Kidney (tissue), 14 donors: ENCODE measurements around the gene PDC. TPM values are rescaled to one million over a fixed set of nuclear protein-coding genes. Genes with fewer than 3 reads are reported as not detected.
A peak's percentile ranks its signal among the peaks of the same experiment; 100 is the strongest.

Experiments used
- DNase-seq, 5 donors: peaks; one replicate each; pipeline ENCODE4 v3.0.0-alpha.2; 2013 to 2020
- FAIRE-seq: peaks from 2 replicates; lab custom pipeline; 2012; peaks lifted over from hg19 to GRCh38; lab: Jason Lieb, UNC
- H3K27ac ChIP-seq, 2 donors: one replicate each; pipeline ENCODE4 v1.7.0; 2013; ENCODE audit warnings: low read depth in 2 of 2, low read length in 2 of 2, inconsistent platforms in 1 of 2
- H3K27me3 ChIP-seq: one replicate; pipeline ENCODE4 v1.7.1; 2013; ENCODE audit warnings: low read length, inconsistent platforms; ENCODE audit not compliant: control insufficient read depth, insufficient read depth
- H3K36me3 ChIP-seq, 3 donors: one replicate each; pipeline versions ENCODE4 v1.7.0 to v1.7.1; 2013; ENCODE audit warnings: low read length in 3 of 3, control low read depth in 1 of 3, inconsistent platforms in 1 of 3; ENCODE audit not compliant: insufficient read depth in 3 of 3, control insufficient read depth in 2 of 3
- H3K4me1 ChIP-seq, 3 donors: one replicate each; pipeline versions ENCODE4 v1.7.0 to v1.7.1; 2013; ENCODE audit warnings: low read length in 3 of 3, inconsistent platforms in 1 of 3, low read depth in 1 of 3; ENCODE audit not compliant: control insufficient read depth in 2 of 3, insufficient read depth in 2 of 3
- H3K4me3 ChIP-seq, 3 donors: one replicate each; pipeline versions ENCODE4 v1.7.0 to v1.8.1; 2013; ENCODE audit warnings: low read length in 3 of 3, control low read depth in 1 of 3, inconsistent platforms in 1 of 3
- H3K9ac ChIP-seq, 3 donors: one replicate each; pipeline versions ENCODE4 v1.7.0 to v1.7.1; 2013; ENCODE audit warnings: low read length in 3 of 3, control low read depth in 1 of 3, inconsistent platforms in 1 of 3
- H3K9me3 ChIP-seq, 3 donors: one replicate each; pipeline versions ENCODE4 v1.7.0 to v1.7.1; 2013; ENCODE audit warnings: low read length in 3 of 3, control low read depth in 1 of 3, inconsistent platforms in 1 of 3; ENCODE audit not compliant: control insufficient read depth in 2 of 3, insufficient read depth in 1 of 3
- CTCF ChIP-seq: IDR thresholded peaks from 3 replicates; pipeline ENCODE4 v1.5.1; 2012; ENCODE audit warnings: mild to moderate bottlenecking, moderate library complexity, borderline replicate concordance; ENCODE audit not compliant: insufficient read depth; ENCODE audit errors: extremely low read depth
- intact Hi-C: fragments of 100-400 bp; cut with DNase I; formaldehyde crosslinking; loops from one replicate; pipeline ENCODE4 v1.11.1; 2022
- polyA plus RNA-seq: library from polyadenylated mRNA; stranded (reverse); fragments of 350-450 nt; fragmentation: Illumina TruSeq; extraction: RNeasy Lipid Tissue Mini Kit (QIAGEN cat#74804); gene quantifications from one replicate; pipeline ENCODE4 v1.2.3, GENCODE V29; 2014; ENCODE audit warnings: low read depth, low replicate concordance; ENCODE audit not compliant: insufficient read depth
- total RNA-seq: library from RNA; stranded (reverse); fragmentation: NEBNext Ultra II Directional; extraction: Animal tissue kit (Norgen Biotek cat#: 25700); gene quantifications from one replicate; pipeline ENCODE4 v1.2.1, GENCODE V29; 2021
- donor health status: control.
- donor health status: control.
- donor health status: control.
- donor health status: control.
- donor health status: control.
- donor health status: DM: yes; HTN: yes; CAD: no.
- donor health status: Normal renal cell carcinoma (clear cell type).

Gene PDC
- total and polyA plus RNA-seq, 2 donors from 2014 or later: not detected

GRCh38 chr1:186435336-186435735 is 25.6 kb downstream of the PDC start:
- no peak for TF ChIP-seq CTCF
- Histone ChIP-seq H3K4me3 (no peak overlapping the region), H3K9me3 (no peaks in the 10 kb centered on the region), H3K4me1 (no peaks in the 10 kb centered on the region), H3K27ac (no peak overlapping the region), H3K36me3 (no peaks in the 10 kb centered on the region), H3K9ac (no peak overlapping the region), H3K27me3 (no peaks in the 10 kb centered on the region)
- FAIRE-seq: no peak
- intact Hi-C loops: no loop called here
- DNase-seq: no peak

GRCh38 chr1:186429017-186429416 is 31.9 kb downstream of the PDC start:
- H3K9ac ChIP-seq: no peak overlapping the region
- intact Hi-C loops: no loop called here
- no peak for TF ChIP-seq CTCF
- FAIRE-seq: no peak
- no peaks in the 10 kb centered on the region for H3K27me3 ChIP-seq
- H3K9me3 ChIP-seq: no peaks in the 10 kb centered on the region
- H3K27ac ChIP-seq: no peak overlapping the region
- no peaks in the 10 kb centered on the region for H3K4me1 ChIP-seq
- H3K36me3 ChIP-seq: no peaks in the 10 kb centered on the region
- H3K4me3 ChIP-seq: no peak overlapping the region
- DNase-seq: no peak

- Histone ChIP-seq H3K4me1 (no peaks in the 10 kb centered on the region), H3K9ac (no peak overlapping the region), H3K27ac (no peak overlapping the region), H3K9me3 (no peaks in the 10 kb centered on the region), H3K27me3 (no peaks in the 10 kb centered on the region), H3K36me3 (no peaks in the 10 kb centered on the region), H3K4me3 (no peak overlapping the region)
- intact Hi-C loops: no loop called here
- no peak for TF ChIP-seq CTCF
- FAIRE-seq (no peak), DNase-seq (no peak)
These were observed 34.8 kb downstream of the PDC start for GRCh38 chr1:186426118-186426517.

DNA sequence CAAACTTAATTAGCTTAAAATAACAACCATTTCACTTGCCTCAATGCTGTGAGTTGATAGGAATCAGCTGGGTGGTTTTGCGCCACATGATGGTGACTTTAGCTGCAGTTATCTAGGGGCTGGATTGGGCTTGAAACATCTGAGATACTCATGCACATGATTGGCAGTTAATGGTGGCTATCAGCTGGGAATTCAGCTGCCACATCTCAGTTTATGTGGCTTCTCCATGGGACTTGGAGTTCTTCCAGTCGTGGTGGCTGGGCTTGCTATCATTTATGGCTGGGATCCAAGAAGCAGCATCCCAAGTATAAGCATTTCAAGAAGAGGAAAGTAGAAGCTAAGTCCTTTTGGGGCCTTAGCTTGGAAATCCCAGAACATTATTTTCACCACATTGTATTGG is 36.4 kb downstream of the PDC start:
- intact Hi-C loops: no loop called here
- no peak for TF ChIP-seq CTCF
- DNase-seq: peak in 2 of 5 donors; percentile 8 to 14
- H3K36me3 ChIP-seq: peaks cover 0 to 3% (median 0%) of the 10 kb centered on the region in 3 donors
- FAIRE-seq: no peak
- no peaks in the 10 kb centered on the region for H3K4me1 ChIP-seq
- no peaks in the 10 kb centered on the region for H3K27me3 ChIP-seq
- no peak overlapping the region for H3K4me3 ChIP-seq
- no peak overlapping the region for H3K9ac ChIP-seq
- H3K9me3 ChIP-seq: no peaks in the 10 kb centered on the region
- H3K27ac ChIP-seq: no peak overlapping the region
